Smooth muscle cell (in vitro differentiated cells): ENCODE results near the gene GPR161. TPM values are rescaled to one million over a fixed set of nuclear protein-coding genes. Genes with fewer than 3 reads are reported as not detected.

Experiments
- DNase-seq: peaks from one replicate; lab custom pipeline; 2025; ENCODE audit not compliant: unreplicated experiment; lab: John Stamatoyannopoulos, UW
- H2AFZ ChIP-seq: fragments of 200-600 bp; sonication (generic); 2 replicates; pipeline ENCODE4 v1.6.0; 2016; ENCODE audit warnings: antibody characterized with exemption, low read depth, mild to moderate bottlenecking
- H3F3A ChIP-seq: fragments of 200-600 bp; sonication (generic); 2 replicates; pipeline ENCODE4 v1.6.0; 2017; ENCODE audit warnings: antibody characterized with exemption, low read depth
- H3K27ac ChIP-seq: fragments of 200-600 bp; sonication (generic); 2 replicates; pipeline ENCODE4 v1.5.1; 2016; ENCODE audit warnings: low read depth, mild to moderate bottlenecking
- H3K27me3 ChIP-seq: fragments of 200-600 bp; sonication (generic); 2 replicates; pipeline ENCODE4 v1.6.1; 2016; ENCODE audit warnings: low read depth, mild to moderate bottlenecking
- H3K36me3 ChIP-seq: fragments of 200-600 bp; sonication (generic); 2 replicates; pipeline ENCODE4 v1.5.1; 2016; ENCODE audit warnings: low read depth
- H3K4me1 ChIP-seq: fragments of 200-600 bp; sonication (generic); 2 replicates; pipeline ENCODE4 v1.5.1; 2016; ENCODE audit warnings: low read depth
- H3K4me2 ChIP-seq: fragments of 200-600 bp; sonication (generic); 2 replicates; pipeline ENCODE4 v1.6.0; 2016; ENCODE audit warnings: mild to moderate bottlenecking
- H3K4me3 ChIP-seq: fragments of 200-600 bp; sonication (generic); 2 replicates; pipeline ENCODE4 v1.5.1; 2016; ENCODE audit warnings: mild to moderate bottlenecking
- H3K79me2 ChIP-seq: fragments of 200-600 bp; sonication (generic); 2 replicates; pipeline ENCODE4 v1.6.0; 2016; ENCODE audit warnings: low read depth, mild to moderate bottlenecking
- H3K9ac ChIP-seq: fragments of 200-600 bp; sonication (generic); 2 replicates; pipeline ENCODE4 v1.6.0; 2016; ENCODE audit warnings: low read depth
- H3K9me3 ChIP-seq: fragments of 200-600 bp; sonication (generic); replicated peaks from 2 replicates; pipeline ENCODE4 v1.5.1; 2016; ENCODE audit warnings: low read depth
- H4K20me1 ChIP-seq: fragments of 200-600 bp; sonication (generic); 2 replicates; pipeline ENCODE4 v1.6.0; 2016; ENCODE audit warnings: low read depth
- CTCF ChIP-seq: fragments of 200-600 bp; sonication (generic); IDR thresholded peaks from 2 replicates; pipeline ENCODE4 v1.5.1; 2017; ENCODE audit warnings: borderline replicate concordance, mild to moderate bottlenecking, antibody characterized with exemption; ENCODE audit not compliant: insufficient read depth, poor library complexity, severe bottlenecking
- WGBS: methylation state at CpG from one replicate; pipeline ENCODE4 v1.1.7; 2016; ENCODE audit warnings: low lambda C conversion rate; 5-methylcytosine and 5-hydroxymethylcytosine counted together
- polyA plus RNA-seq: library from polyadenylated mRNA; unstranded; fragments of >200 nt; fragmentation: Nextera tagmentation; extraction: Ambion mirVana; gene quantifications from 2 replicates; pipeline ENCODE4 v1.2.1, GENCODE V29; 2016
- total RNA-seq: library from RNA; depleted of rRNA; stranded (reverse); fragments of >200 nt; gene quantifications from 2 replicates; pipeline ENCODE4 v1.2.3, GENCODE V29; 2014

GPR161 gene
- total and polyA plus RNA-seq, 2 experiments from 2014 or later = 9.7 to 25.4 TPM

- Histone ChIP-seq H3K9ac (no peak overlapping the region), H3K4me3 (no peak overlapping the region), H3K4me1 (no peaks in the 10 kb centered on the region), H4K20me1 (no peaks in the 10 kb centered on the region), H2AFZ (no peak overlapping the region), H3K9me3 (no peaks in the 10 kb centered on the region), H3K27ac (no peak overlapping the region), H3K79me2 (no peaks in the 10 kb centered on the region), H3F3A (no peaks in the 10 kb centered on the region), H3K36me3 (no peaks in the 10 kb centered on the region), H3K27me3 (no peaks in the 10 kb centered on the region), H3K4me2 (no peak overlapping the region)
- TF ChIP-seq CTCF = no peak
- 97% methylated on average over 4 of the region's 4 CpGs for WGBS
- no peak for DNase-seq
Observed at GRCh38 chr1:168031627-168032026, 105.1 kb downstream of the GPR161 start.

- H4K20me1 ChIP-seq = no peaks in the 10 kb centered on the region
- H3K4me1 ChIP-seq = no peaks in the 10 kb centered on the region
- H3K9ac ChIP-seq = no peak overlapping the region
- WGBS = 95% methylated on average over 5 of the region's 5 CpGs
- H3K79me2 ChIP-seq = no peaks in the 10 kb centered on the region
- H3K9me3 ChIP-seq = no peaks in the 10 kb centered on the region
- TF ChIP-seq CTCF = no peak
- no peak overlapping the region for H2AFZ ChIP-seq
- H3K27me3 ChIP-seq = no peaks in the 10 kb centered on the region
- H3K27ac ChIP-seq = no peak overlapping the region
- H3K4me3 ChIP-seq = no peak overlapping the region
- H3K4me2 ChIP-seq = no peak overlapping the region
- no peaks in the 10 kb centered on the region for H3K36me3 ChIP-seq
- no peak for DNase-seq
- no peaks in the 10 kb centered on the region for H3F3A ChIP-seq
Observed at GRCh38 chr1:168031198-168031597, 105.5 kb downstream of the GPR161 start.

Other genes with a start within 250 kb of the GPR161 start
- 0.18 TPM in 1 of 2 replicates, not detected in the other for gene ADCY10, start 222.8 kb downstream of the GPR161 start, total RNA-seq
- gene ADCY10, start 222.8 kb downstream of the GPR161 start, polyA plus RNA-seq = not detected in 2 replicates
- gene DCAF6, start 200.2 kb downstream of the GPR161 start, total RNA-seq = 30.0 and 34.9 TPM in 2 replicates
- gene DCAF6, start 200.2 kb downstream of the GPR161 start, polyA plus RNA-seq = 27.4 and 33.6 TPM in 2 replicates
- 47.1 and 58.2 TPM in 2 replicates for gene MPC2, start 199.9 kb downstream of the GPR161 start, total RNA-seq
- gene MPC2, start 199.9 kb downstream of the GPR161 start, polyA plus RNA-seq = 66.5 and 69.9 TPM in 2 replicates
- 33.4 and 45.9 TPM in 2 replicates for gene TIPRL, start 42.0 kb upstream of the GPR161 start, total RNA-seq
- 31.0 and 38.9 TPM in 2 replicates for gene TIPRL, start 42.0 kb upstream of the GPR161 start, polyA plus RNA-seq
- gene SFT2D2, start 89.1 kb upstream of the GPR161 start, total RNA-seq = 25.7 and 26.2 TPM in 2 replicates
- gene SFT2D2, start 89.1 kb upstream of the GPR161 start, polyA plus RNA-seq = 12.7 and 19.9 TPM in 2 replicates
- gene TBX19, start 143.9 kb upstream of the GPR161 start, total RNA-seq = 0.72 and 3.9 TPM in 2 replicates
- 0.40 and 0.47 TPM in 2 replicates for gene TBX19, start 143.9 kb upstream of the GPR161 start, polyA plus RNA-seq